ENCODE measurements around the gene CCDC33.

- TF ChIP-seq PRDM1 (tag by site-specific recombination; IDR thresholded peaks at IDR 0.05) (no peak), ZNF792 (tag by site-specific recombination; IDR thresholded peaks at IDR 0.05) (no peak), CTCF (tag by site-specific recombination; IDR thresholded peaks at IDR 0.05) (no peak), ZBTB1 (tag by site-specific recombination; IDR thresholded peaks at IDR 0.05) (no peak), MYNN (tag by site-specific recombination; IDR thresholded peaks at IDR 0.05; ENCODE audit: borderline replicate concordance) (no peak), ZNF324 (tag by site-specific recombination; IDR thresholded peaks at IDR 0.05) (no peak), ZNF202 (tag by site-specific recombination; IDR thresholded peaks at IDR 0.05; ENCODE audit: borderline replicate concordance) (no peak), YY1 (tag by site-specific recombination; IDR thresholded peaks at IDR 0.05) (no peak), REST (tag by site-specific recombination; IDR thresholded peaks at IDR 0.05) (no peak), RBAK (tag by site-specific recombination; IDR thresholded peaks at IDR 0.05) (no peak)
These were observed 80.0 kb downstream of the CCDC33 start for GRCh38 chr15:74316141-74316540.
